Measurements from ENCODE around the gene CEP128.

CEP128 gene

DNA sequence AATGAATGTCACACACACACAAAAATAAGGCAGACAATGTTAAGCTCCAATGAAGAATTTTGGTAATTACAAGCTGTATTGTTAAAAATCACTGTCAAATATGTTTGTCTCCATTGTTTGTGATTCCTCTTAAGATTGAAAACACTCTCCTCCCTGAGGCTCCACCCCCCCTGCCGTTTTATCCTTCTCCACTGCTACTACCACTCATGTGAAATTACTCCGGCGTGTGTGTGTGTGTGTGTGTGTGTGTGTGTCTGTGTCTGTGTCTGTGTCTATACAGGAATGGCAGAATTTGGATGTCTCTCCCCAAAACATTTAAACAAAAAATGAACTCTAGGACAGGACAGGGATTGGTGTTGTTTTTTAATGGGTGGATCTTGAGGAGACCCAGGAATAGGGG lies 365.1 kb downstream of the CEP128 start:
- no peak overlapping the region for H3K4me3 ChIP-seq (ENCODE audit: low read length)
- H3K36me3 ChIP-seq (ENCODE audit: control insufficient read depth, insufficient read depth, low read length): no peaks in the 10 kb centered on the region
- H3K9ac ChIP-seq (ENCODE audit: low read length): no peak overlapping the region
- no peaks in the 10 kb centered on the region for H3K4me1 ChIP-seq (ENCODE audit: control insufficient read depth, insufficient read depth, low read length)
- H3K27me3 ChIP-seq (ENCODE audit: control insufficient read depth, insufficient read depth, low read length): no peaks in the 10 kb centered on the region
- no peaks in the 10 kb centered on the region for H3K9me3 ChIP-seq (ENCODE audit: control insufficient read depth, low read length)

DNA sequence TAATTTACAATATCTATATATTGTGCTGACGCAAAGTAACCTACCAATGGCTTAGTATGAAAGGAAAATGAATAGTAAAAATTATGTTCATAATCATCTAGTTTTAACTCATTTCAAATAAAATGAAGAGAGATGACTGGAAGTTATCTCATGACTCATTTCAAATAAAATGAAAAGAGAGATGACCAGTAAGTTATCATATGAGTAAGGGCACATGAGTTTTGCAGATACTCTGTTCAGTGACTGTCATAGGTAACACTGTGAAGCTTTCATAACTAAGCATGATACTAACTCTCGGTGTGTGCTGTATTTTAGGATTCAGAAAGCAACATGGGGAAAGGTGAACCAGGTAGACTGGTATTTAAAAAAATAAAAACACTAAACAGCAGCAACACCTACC lies 365.8 kb downstream of the CEP128 start:
- Histone ChIP-seq H3K9me3 (ENCODE audit: control insufficient read depth, low read length) (no peaks in the 10 kb centered on the region), H3K36me3 (ENCODE audit: control insufficient read depth, insufficient read depth, low read length) (no peaks in the 10 kb centered on the region), H3K4me3 (ENCODE audit: low read length) (no peak overlapping the region), H3K4me1 (ENCODE audit: control insufficient read depth, insufficient read depth, low read length) (no peaks in the 10 kb centered on the region), H3K9ac (ENCODE audit: low read length) (no peak overlapping the region), H3K27me3 (ENCODE audit: control insufficient read depth, insufficient read depth, low read length) (no peaks in the 10 kb centered on the region)

DNA sequence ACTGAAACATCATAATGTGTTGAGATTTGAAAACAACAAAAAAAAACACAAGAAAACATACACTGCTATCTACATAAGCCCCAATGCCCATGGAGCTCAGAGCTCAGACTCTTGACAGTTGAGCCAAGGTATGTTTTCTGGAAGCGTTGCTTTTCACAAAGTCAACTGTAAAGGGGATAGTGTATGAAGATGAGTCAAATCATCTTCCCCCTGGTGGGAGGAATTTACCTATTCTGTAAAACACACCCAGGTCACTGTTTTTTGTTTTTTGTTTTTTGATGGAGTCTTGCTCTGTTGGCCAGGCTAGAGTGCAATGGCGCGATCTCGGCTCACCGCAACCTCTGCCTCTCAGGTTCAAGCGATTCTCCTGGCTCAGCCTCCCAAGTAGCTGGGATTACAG lies 368.9 kb downstream of the CEP128 start:
- no peaks in the 10 kb centered on the region for H3K27me3 ChIP-seq (ENCODE audit: control insufficient read depth, insufficient read depth, low read length)
- H3K4me3 ChIP-seq (ENCODE audit: low read length): no peak overlapping the region
- H3K9ac ChIP-seq (ENCODE audit: low read length): no peak overlapping the region
- no peaks in the 10 kb centered on the region for H3K36me3 ChIP-seq (ENCODE audit: control insufficient read depth, insufficient read depth, low read length)
- no peaks in the 10 kb centered on the region for H3K9me3 ChIP-seq (ENCODE audit: control insufficient read depth, low read length)
- no peaks in the 10 kb centered on the region for H3K4me1 ChIP-seq (ENCODE audit: control insufficient read depth, insufficient read depth, low read length)

DNA sequence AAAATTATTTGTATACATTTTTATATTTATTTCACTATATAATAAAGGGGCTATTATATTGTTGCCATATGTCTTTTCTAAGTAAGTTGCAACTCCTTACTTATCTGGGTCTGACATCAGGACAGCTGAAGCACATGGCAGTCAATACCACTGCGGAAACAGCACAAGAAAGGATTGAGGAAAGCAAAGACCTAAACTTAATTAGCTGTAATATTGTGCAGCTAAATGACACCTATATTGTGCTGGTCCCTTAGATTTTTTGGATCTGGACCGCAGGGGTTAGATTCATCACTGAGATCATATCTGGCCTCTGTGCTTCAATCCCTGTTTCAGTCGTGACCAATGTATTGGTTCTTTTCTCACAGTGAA lies 370.6 kb downstream of the CEP128 start:
- Histone ChIP-seq H3K27me3 (ENCODE audit: control insufficient read depth, insufficient read depth, low read length) (no peaks in the 10 kb centered on the region), H3K9ac (ENCODE audit: low read length) (no peak overlapping the region), H3K9me3 (ENCODE audit: control insufficient read depth, low read length) (no peaks in the 10 kb centered on the region), H3K4me1 (ENCODE audit: control insufficient read depth, insufficient read depth, low read length) (no peaks in the 10 kb centered on the region), H3K36me3 (ENCODE audit: control insufficient read depth, insufficient read depth, low read length) (no peaks in the 10 kb centered on the region), H3K4me3 (ENCODE audit: low read length) (no peak overlapping the region)

DNA sequence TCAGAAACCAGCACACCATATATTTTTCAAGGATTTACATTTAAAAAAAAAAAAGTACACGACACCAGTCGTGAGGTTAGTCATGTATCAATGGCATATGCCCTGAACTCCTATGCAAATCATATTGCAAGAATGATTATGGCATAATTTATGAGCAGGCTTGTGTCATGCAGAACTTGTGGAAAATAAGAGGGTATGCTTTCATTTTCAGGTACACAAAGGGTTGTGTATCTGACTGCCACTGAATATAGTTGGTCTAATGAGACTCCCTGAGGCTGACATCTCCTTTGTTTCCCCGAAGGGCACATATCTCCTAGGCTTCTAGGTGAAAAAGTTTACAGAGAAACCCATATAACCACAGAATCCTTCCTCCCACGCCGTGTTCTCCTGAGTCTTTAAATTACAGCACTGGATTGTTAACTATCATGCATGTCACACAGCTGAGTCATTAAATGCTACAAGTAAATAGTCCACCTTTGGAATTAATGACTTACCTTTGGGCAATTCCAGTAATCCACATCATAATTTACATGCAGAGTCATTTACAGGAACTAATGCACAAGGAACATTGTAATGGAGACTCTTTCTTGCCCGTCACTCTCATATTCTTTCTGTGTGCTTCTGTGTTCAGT lies 373.5 kb downstream of the CEP128 start:
- Histone ChIP-seq H3K9ac (ENCODE audit: low read length) (no peak overlapping the region), H3K4me3 (ENCODE audit: low read length) (no peak overlapping the region), H3K9me3 (ENCODE audit: control insufficient read depth, low read length) (no peaks in the 10 kb centered on the region), H3K4me1 (ENCODE audit: control insufficient read depth, insufficient read depth, low read length) (no peaks in the 10 kb centered on the region), H3K27me3 (ENCODE audit: control insufficient read depth, insufficient read depth, low read length) (no peaks in the 10 kb centered on the region), H3K36me3 (ENCODE audit: control insufficient read depth, insufficient read depth, low read length) (no peaks in the 10 kb centered on the region)

DNA sequence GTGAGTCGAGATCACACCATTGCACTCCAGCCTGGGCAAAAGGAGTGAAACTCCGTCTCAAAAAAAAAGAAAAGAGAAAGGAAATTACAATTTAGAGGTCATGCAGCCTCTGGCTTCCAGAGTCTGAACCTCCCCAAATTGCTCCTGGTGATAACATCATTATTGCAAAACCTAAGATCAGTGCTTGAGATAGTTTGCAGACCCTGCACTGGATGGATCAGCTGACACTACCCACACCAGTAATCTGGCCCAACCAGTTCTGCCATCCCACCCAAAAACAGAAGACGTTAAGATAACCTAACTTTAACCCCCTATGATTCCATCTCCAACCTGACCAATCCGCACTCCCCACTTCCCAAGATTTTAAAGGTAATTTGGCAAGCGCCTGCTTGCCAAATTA lies 376.5 kb downstream of the CEP128 start:
- H3K9me3 ChIP-seq (ENCODE audit: control insufficient read depth, low read length): no peaks in the 10 kb centered on the region

DNA sequence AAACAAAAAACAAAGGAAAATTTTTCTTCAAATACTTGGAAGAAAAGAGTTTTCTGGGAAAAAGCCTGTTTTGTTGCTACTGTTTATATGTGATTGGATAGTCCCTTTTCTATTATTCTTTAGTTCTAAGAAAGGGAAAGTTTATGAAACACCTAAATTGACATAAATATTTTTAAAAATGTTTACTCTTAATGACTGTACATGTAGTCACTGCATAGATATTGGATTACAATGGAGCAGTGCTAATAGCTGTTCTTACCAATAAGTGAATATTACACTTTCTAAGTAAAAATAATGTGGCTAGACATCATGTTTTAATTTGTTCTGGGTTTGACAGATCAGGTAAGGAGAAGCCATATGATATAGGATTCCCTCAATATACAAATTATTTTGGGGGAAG lies 377.5 kb downstream of the CEP128 start:
- Histone ChIP-seq H3K9me3 (ENCODE audit: control insufficient read depth, low read length) (no peaks in the 10 kb centered on the region), H3K4me1 (ENCODE audit: control insufficient read depth, insufficient read depth, low read length) (no peaks in the 10 kb centered on the region), H3K36me3 (ENCODE audit: control insufficient read depth, insufficient read depth, low read length) (no peaks in the 10 kb centered on the region), H3K27me3 (ENCODE audit: control insufficient read depth, insufficient read depth, low read length) (no peaks in the 10 kb centered on the region), H3K9ac (ENCODE audit: low read length) (no peak overlapping the region), H3K4me3 (ENCODE audit: low read length) (no peak overlapping the region)

More for the DNA sequence above, 376.5 kb downstream of the CEP128 start:
- Histone ChIP-seq H3K4me3 (ENCODE audit: low read length) (no peak overlapping the region), H3K36me3 (ENCODE audit: control insufficient read depth, insufficient read depth, low read length) (no peaks in the 10 kb centered on the region), H3K27me3 (ENCODE audit: control insufficient read depth, insufficient read depth, low read length) (no peaks in the 10 kb centered on the region), H3K9ac (ENCODE audit: low read length) (no peak overlapping the region), H3K4me1 (ENCODE audit: control insufficient read depth, insufficient read depth, low read length) (no peaks in the 10 kb centered on the region)

DNA sequence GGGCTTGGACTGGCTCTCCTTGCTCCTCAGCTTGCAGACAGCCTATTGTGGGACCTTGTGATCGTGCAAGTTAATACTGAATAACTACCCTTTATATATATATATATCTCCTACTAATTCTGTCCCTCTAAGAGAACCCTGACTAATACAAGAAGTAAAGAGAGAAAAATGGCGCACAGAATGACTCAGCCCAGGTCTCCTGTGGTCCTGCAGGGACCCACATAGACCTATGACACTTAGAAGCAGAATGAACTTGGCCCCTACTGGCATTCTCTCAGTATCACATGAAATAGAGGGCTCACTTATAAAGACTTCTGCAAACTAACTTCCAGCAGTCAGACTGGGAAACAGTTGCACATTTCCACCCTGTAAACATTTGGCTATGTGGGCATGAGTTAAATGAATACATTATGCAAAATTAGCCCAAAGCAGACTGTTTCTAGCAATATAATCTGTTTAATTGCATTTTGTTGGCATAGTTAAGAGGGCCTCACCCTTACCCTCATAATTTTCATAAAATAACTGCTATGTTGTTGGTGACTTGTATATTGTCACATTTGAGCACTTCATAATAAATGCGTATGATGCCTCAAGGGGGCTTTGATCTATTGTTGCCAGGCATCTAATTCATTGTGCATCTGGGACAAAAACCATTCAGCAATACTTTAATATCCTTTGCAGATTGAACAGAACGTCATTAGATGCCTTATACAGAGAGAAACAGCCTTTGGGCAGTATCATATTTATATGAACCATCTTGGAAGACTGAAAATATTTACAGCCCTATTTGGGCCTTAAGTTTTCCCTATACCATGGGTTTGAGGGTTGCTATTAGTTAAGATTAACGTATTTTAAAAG lies 380.5 kb downstream of the CEP128 start:
- H3K9me3 ChIP-seq (ENCODE audit: control insufficient read depth, low read length): no peaks in the 10 kb centered on the region
- no peak overlapping the region for H3K4me3 ChIP-seq (ENCODE audit: low read length)
- H3K9ac ChIP-seq (ENCODE audit: low read length): no peak overlapping the region
- H3K36me3 ChIP-seq (ENCODE audit: control insufficient read depth, insufficient read depth, low read length): no peaks in the 10 kb centered on the region
- no peaks in the 10 kb centered on the region for H3K27me3 ChIP-seq (ENCODE audit: control insufficient read depth, insufficient read depth, low read length)
- no peaks in the 10 kb centered on the region for H3K4me1 ChIP-seq (ENCODE audit: control insufficient read depth, insufficient read depth, low read length)

DNA sequence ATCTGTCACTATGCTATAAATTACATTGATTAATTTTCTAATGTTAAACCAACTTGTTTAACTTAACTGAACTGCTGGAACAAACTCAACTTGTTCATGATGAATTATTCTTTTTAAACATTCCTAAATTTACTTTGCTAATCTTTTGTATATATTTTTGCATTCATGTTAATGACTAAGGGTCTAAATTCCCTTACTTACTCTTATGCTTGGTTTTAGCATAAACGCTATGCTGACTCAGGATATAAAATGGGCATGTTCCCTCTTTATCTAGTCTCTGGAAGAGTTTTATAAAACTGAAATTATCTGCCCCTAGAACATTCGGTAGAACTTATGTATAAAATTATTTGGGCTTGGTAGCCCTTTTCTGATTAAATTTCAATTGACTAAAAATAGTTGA lies 387.4 kb downstream of the CEP128 start:
- no peak overlapping the region for H3K4me3 ChIP-seq (ENCODE audit: low read length)
- no peaks in the 10 kb centered on the region for H3K4me1 ChIP-seq (ENCODE audit: control insufficient read depth, insufficient read depth, low read length)
- H3K9me3 ChIP-seq (ENCODE audit: control insufficient read depth, low read length): no peaks in the 10 kb centered on the region
- no peaks in the 10 kb centered on the region for H3K36me3 ChIP-seq (ENCODE audit: control insufficient read depth, insufficient read depth, low read length)
- H3K9ac ChIP-seq (ENCODE audit: low read length): no peak overlapping the region
- H3K27me3 ChIP-seq (ENCODE audit: control insufficient read depth, insufficient read depth, low read length): no peaks in the 10 kb centered on the region

DNA sequence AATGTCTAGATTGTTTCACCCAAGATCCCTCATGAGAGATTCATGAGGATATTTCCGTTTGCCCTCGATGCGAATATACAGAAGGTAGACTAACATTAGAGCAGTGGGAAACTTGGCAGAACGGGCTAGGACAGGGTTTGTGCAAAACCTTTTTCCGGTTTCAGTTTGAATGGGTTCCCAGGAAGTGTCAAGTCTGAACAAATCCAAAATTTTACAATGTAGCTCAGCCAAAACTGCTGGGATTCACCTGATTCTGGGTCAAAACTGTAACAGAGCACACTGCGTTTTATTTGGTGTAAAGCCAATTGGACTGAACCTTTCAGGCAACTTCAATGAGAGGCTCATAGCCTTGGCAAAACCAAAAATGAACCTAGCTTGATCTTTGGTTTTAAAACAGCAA lies 392.4 kb downstream of the CEP128 start:
- Histone ChIP-seq H3K36me3 (ENCODE audit: control insufficient read depth, insufficient read depth, low read length) (no peaks in the 10 kb centered on the region), H3K27me3 (ENCODE audit: control insufficient read depth, insufficient read depth, low read length) (no peaks in the 10 kb centered on the region), H3K4me3 (ENCODE audit: low read length) (no peak overlapping the region), H3K9ac (ENCODE audit: low read length) (no peak overlapping the region), H3K9me3 (ENCODE audit: control insufficient read depth, low read length) (no peaks in the 10 kb centered on the region), H3K4me1 (ENCODE audit: control insufficient read depth, insufficient read depth, low read length) (no peaks in the 10 kb centered on the region)

DNA sequence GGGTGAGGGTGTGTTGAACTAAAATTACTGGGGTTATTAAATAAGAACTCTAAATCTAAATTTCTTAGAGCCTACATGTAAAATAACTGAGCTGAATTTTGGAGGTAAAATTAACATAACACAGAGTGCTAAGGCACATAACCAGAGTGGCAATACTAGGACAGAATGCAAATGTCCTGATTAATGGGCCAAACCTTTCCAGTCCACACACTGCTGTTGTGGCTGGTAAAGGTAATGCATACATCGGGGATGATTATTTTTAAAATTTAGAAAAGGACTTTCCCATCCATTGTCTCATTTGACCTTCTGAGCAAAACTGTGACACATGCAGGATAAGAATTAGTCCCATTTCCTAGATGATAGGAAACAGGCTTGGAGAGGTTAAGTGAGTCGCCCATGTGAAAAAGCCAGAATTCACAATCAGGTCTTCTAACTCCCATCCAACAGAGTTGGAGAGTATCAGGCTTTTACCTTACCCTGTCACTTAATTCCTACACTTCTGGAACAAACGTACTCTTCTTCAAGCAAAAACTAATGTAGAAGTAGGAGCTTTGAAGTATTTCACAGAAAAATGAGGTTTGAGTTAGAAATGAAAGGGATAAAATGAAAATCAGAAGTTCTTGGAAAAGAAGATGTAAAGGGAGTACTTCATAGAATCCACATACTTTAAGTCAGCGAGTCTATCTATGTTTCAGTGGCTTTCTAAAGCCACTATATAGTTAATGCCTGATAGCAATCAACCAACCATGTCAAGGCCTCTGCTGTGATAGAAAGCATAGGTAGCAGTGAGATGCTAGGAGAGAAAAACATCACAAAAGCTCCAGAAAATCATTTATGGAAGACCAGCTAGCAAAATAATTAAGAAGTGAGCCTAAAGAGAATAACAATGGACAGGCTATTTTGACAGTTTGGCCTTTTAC lies 395.3 kb downstream of the CEP128 start:
- H3K36me3 ChIP-seq (ENCODE audit: control insufficient read depth, insufficient read depth, low read length): no peaks in the 10 kb centered on the region
- H3K9ac ChIP-seq (ENCODE audit: low read length): no peak overlapping the region
- H3K9me3 ChIP-seq (ENCODE audit: control insufficient read depth, low read length): no peaks in the 10 kb centered on the region
- no peaks in the 10 kb centered on the region for H3K27me3 ChIP-seq (ENCODE audit: control insufficient read depth, insufficient read depth, low read length)
- H3K4me1 ChIP-seq (ENCODE audit: control insufficient read depth, insufficient read depth, low read length): no peaks in the 10 kb centered on the region
- H3K4me3 ChIP-seq (ENCODE audit: low read length): no peak overlapping the region

DNA sequence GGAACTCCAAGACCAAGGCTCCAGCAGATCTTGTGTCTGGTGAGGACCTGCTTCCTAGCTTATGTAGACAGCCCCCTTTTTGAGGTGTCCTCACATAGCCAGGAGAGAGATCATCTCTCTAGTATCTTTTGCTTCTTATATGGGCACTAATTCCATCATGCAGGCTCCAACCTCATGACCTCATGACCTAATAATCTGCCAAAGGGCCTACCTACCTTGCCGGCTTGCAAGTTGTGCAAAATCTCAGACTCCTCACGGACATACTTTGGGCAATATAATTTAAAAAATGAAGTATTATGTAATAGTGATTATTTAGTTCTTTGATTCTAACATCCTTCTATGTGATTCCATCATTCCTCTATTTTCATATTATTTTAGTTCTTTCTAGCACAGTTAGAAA lies 397.2 kb downstream of the CEP128 start:
- H3K4me3 ChIP-seq (ENCODE audit: low read length): no peak overlapping the region
- H3K4me1 ChIP-seq (ENCODE audit: control insufficient read depth, insufficient read depth, low read length): no peaks in the 10 kb centered on the region
- H3K27me3 ChIP-seq (ENCODE audit: control insufficient read depth, insufficient read depth, low read length): no peaks in the 10 kb centered on the region
- no peaks in the 10 kb centered on the region for H3K9me3 ChIP-seq (ENCODE audit: control insufficient read depth, low read length)
- no peak overlapping the region for H3K9ac ChIP-seq (ENCODE audit: low read length)
- H3K36me3 ChIP-seq (ENCODE audit: control insufficient read depth, insufficient read depth, low read length): no peaks in the 10 kb centered on the region
